ENCODE data around the gene CEP170. TPM values are rescaled to one million over a fixed set of nuclear protein-coding genes. Genes with fewer than 3 reads are reported as not detected.

Gene CEP170
- total RNA-seq, 1 experiment from 2014 or later = 105 TPM

Other genes starting within 250 kb of the CEP170 start
- gene SDCCAG8, start 760 bp upstream of the CEP170 start, total RNA-seq (2014; rRNA removed) = 27.3 and 29.6 TPM in 2 replicates

Measured in LHCN-M2 (cell line).